Neural progenitor cell (in vitro differentiated cells): ENCODE data around the gene PPARG.

Source experiments
- EZH2 ChIP-seq: fragments of 200-600 bp; sonication (generic); IDR thresholded peaks from 2 replicates; pipeline ENCODE4 v1.6.1; 2017; ENCODE audit warnings: antibody characterized with exemption, mild to moderate bottlenecking, moderate library complexity
- TF ChIP-seq, protein P1 (sequence below): fragments of 200-600 bp; sonication (generic); IDR thresholded peaks from 2 replicates; pipeline ENCODE4 v1.5.1; 2017; ENCODE audit warnings: antibody characterized with exemption, mild to moderate bottlenecking

DNA sequence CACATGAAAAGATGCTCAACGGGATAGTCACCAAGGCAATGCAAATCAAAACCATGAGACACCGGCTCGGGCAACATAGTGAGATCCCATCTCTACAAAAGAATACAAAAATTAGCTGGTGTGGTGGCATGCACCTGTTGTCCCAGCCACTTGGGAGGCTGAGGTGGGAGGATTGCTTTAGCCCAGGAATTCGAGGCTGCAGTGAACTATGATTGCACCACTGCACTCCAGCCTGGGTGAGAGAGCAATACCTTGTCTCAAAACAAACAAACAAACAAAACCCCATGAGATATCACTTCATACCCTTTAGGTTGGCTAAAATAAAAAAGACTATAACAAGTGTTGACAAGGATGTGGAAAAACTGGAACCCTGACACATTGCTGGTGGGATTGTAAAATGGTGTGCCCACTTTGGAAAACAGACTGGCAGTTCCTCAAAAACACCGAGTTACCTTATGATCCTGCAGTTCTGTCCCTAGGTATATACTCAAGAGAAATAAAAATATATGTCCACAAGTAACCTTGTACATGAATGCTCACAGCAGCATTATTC, 3.8 kb upstream of the PPARG start:
- TF ChIP-seq EZH2 = no peak
- TF ChIP-seq, protein P1, sequence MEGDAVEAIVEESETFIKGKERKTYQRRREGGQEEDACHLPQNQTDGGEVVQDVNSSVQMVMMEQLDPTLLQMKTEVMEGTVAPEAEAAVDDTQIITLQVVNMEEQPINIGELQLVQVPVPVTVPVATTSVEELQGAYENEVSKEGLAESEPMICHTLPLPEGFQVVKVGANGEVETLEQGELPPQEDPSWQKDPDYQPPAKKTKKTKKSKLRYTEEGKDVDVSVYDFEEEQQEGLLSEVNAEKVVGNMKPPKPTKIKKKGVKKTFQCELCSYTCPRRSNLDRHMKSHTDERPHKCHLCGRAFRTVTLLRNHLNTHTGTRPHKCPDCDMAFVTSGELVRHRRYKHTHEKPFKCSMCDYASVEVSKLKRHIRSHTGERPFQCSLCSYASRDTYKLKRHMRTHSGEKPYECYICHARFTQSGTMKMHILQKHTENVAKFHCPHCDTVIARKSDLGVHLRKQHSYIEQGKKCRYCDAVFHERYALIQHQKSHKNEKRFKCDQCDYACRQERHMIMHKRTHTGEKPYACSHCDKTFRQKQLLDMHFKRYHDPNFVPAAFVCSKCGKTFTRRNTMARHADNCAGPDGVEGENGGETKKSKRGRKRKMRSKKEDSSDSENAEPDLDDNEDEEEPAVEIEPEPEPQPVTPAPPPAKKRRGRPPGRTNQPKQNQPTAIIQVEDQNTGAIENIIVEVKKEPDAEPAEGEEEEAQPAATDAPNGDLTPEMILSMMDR = no peak
